ENCODE measurements around the gene CYFIP2. TPM values are rescaled to one million over a fixed set of nuclear protein-coding genes. Genes with fewer than 3 reads are reported as not detected.

CYFIP2 gene
- total and polyA plus RNA-seq, 2 of the 8 experiments (the other 6 are each of a cell fraction or from before 2014, with no cell fraction given), result 45.1 to 80.6 TPM

DNA sequence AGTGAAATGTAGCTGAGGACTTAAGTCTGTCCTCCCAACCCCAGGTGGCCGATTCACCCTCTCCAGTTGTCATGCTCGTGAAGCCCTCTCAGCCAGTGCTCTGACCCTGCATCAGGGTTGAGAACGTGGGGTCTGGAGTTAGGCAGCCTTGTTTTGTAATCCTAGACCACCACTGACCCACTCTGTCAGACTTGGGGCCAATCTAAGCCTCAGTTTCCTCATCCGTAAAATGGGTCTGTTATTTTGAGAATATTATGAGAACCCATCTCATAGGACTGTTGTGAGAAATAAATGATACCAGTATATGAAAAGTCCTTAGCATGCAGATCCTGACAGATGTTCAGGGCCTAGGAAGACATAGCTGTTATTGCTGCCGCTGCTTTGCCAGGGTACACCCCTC, 37.1 kb downstream of the CYFIP2 start:
- no peaks in the 10 kb centered on the region for H3K79me2 ChIP-seq (ENCODE audit: control insufficient read depth in 1 of 2, insufficient read depth in 2 of 2, low read length in 2 of 2)
- no peak overlapping the region for H3K4ac ChIP-seq (replicated peaks; ENCODE audit: insufficient read length, low read depth, low read length)
- no peaks in the 10 kb centered on the region for H3K9me3 ChIP-seq (ENCODE audit: insufficient read depth in 2 of 2, low read depth in 1 of 2, low read length in 1 of 2)
- no peak overlapping the region for H3K18ac ChIP-seq (ENCODE audit: extremely low read depth, low read length)
- H2BK5ac ChIP-seq (ENCODE audit: low read depth, low read length), result no peak overlapping the region
- H3K27me3 ChIP-seq (replicated peaks in 1 of 4; ENCODE audit: control insufficient read depth in 3 of 4, extremely low read depth in 1 of 4, insufficient read depth in 3 of 4, low read length in 3 of 4), result no peaks in the 10 kb centered on the region
- TF ChIP-seq EZH2 (IDR thresholded peaks at IDR 0.05; ENCODE audit: low read depth, low read length, severe bottlenecking) (no peak), SIRT6 (IDR thresholded peaks at IDR 0.05; ENCODE audit: low read length) (no peak), SAP30 (IDR thresholded peaks at IDR 0.05; ENCODE audit: insufficient read depth, insufficient replicate concordance, low read length) (no peak), ZNF274 (IDR thresholded peaks at IDR 0.05; ENCODE audit: borderline replicate concordance, extremely low read depth, low read length) (no peak), TCF12 (IDR thresholded peaks at IDR 0.05; ENCODE audit: low read depth, low read length) (no peak)
- FAIRE-seq (no peak), DNase-seq (ENCODE audit: low read depth in 1 of 2, low spot score in 2 of 2) (no peak)
- H2BK15ac ChIP-seq (ENCODE audit: low read length), result no peak overlapping the region
- H3K4me1 ChIP-seq (replicated peaks in 1 of 4; ENCODE audit: control insufficient read depth in 3 of 4, insufficient read depth in 4 of 4, low read length in 3 of 4), result no peaks in the 10 kb centered on the region
- no peak overlapping the region for H4K91ac ChIP-seq (replicated peaks; ENCODE audit: insufficient read length, low read length)
- ChIA-PET POLR2A (ENCODE audit: partially characterized antibody) (no interaction called here), CTCF (ENCODE audit: partially characterized antibody) (interaction anchor here (0.7 to 13.9 kb wide), 26 partner anchors 8 to 435 kb away, joined by 3 to 157 read pairs (median 6); no protein-coding TSS in a partner anchor)
- H3K23me2 ChIP-seq (ENCODE audit: low read depth, low read length), result no peaks in the 10 kb centered on the region
- H2BK12ac ChIP-seq (ENCODE audit: low read depth, low read length), result no peak overlapping the region
- no peak overlapping the region for H4K5ac ChIP-seq (ENCODE audit: insufficient read length, low read depth, low read length)
- no peak overlapping the region for H2AK5ac ChIP-seq (ENCODE audit: low read depth, low read length)
- H3K23ac ChIP-seq (ENCODE audit: insufficient read length), result no peak overlapping the region
- H4K8ac ChIP-seq (ENCODE audit: extremely low read depth, insufficient read depth, low read length), result no peak overlapping the region
- no peak overlapping the region for H2BK20ac ChIP-seq (ENCODE audit: low read length)
- H2AFZ ChIP-seq (ENCODE audit: low read length), result no peak overlapping the region
- no peak overlapping the region for H3K4me3 ChIP-seq (ENCODE audit: extremely low read depth in 1 of 4, insufficient read depth in 2 of 4, low read depth in 3 of 4, low read length in 4 of 4)
- H3K56ac ChIP-seq (replicated peaks; ENCODE audit: insufficient read length, low read depth, low read length), result no peak overlapping the region
- no peak overlapping the region for H3K27ac ChIP-seq (ENCODE audit: low read depth, low read length)
- H3K14ac ChIP-seq (ENCODE audit: insufficient read length), result no peak overlapping the region
- H3K4me2 ChIP-seq (ENCODE audit: insufficient read depth in 1 of 2, low read depth in 2 of 2, low read length in 2 of 2), result no peak overlapping the region
- no peak overlapping the region for H2BK120ac ChIP-seq (replicated peaks; ENCODE audit: low read depth, low read length)
- WGBS, 2 experiments (ENCODE audit: extremely low coverage in 1 of 2, insufficient coverage in 1 of 2, insufficient read length in 1 of 2, insufficient replicate concordance in 2 of 2, low coverage in 1 of 2, low lambda C conversion rate in 2 of 2, missing lambda C conversion rate in 1 of 2), result 84% methylated on average over 5 of the region's 5 CpGs; no CpG with 5 or more reads in 1 of the 2 experiments
- no peaks in the 10 kb centered on the region for H3K79me1 ChIP-seq (ENCODE audit: low read depth, low read length)
- no peaks in the 10 kb centered on the region for H4K20me1 ChIP-seq (replicated peaks in 1 of 2; ENCODE audit: control insufficient read depth in 1 of 2, insufficient read depth in 2 of 2, low read length in 2 of 2)
- H3K36me3 ChIP-seq (ENCODE audit: control insufficient read depth in 2 of 4, insufficient read depth in 4 of 4, low read length in 3 of 4), result peaks cover 0 to 3% (median 0%) of the 10 kb centered on the region in 4 experiments; a peak in 2 of 8 replicates
- no peak overlapping the region for H3K9ac ChIP-seq (replicated peaks in 1 of 4; ENCODE audit: extremely low read depth in 1 of 4, low read depth in 3 of 4, low read length in 3 of 4)

All from H1 (cell line).